ENCODE measurements around the gene CRYAA.
"Not testable (repeated sequence)": the region's sequence is repeated elsewhere in the genome, so short reads cannot be mapped to it uniquely, and the experiment has no call there.

Gene CRYAA

DNA sequence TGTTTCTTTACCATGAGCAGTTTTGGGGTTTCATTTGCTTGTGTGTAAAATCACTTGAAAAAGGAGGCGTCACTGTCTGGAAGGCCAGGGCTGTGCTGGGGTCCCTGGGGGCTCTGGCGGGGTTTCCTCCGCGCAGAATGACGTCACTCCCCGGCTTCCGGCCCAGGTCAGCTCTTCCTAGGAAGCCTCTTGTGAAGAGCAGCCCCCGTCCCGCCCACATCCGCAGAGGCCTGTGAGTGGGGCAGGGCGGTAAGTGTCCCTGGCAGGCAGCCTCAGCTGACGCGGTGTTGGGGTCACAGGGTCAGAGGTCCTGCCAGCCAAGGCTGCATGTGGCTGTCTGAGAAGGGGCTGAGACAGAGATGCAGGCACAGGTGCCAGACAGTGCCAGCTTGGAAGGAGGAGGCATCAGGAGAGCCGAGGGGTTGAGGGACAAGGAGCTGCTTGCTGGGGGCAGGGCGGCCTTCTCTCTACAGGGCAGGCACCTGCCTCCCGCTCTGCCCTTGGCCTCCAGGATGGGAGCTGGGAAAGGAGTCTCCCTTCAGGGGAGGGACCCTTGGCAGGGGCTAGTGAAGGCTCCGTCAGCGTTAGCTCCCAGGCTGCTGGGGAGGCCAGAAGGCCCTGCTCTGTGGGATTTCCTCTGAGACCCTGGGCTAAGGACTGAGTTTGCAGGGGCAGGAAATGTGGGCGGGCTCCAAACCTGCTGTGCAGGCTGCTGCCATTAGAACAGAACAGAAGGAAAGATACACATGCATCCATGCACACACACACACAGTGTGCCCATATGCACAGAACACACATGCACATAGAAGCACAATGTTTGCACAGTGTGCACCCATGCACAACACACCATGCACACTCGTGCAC is 8.5 kb downstream of the CRYAA start:
- H3K4me3 ChIP-seq (ENCODE audit: low read length), result not testable (repeated sequence)

DNA sequence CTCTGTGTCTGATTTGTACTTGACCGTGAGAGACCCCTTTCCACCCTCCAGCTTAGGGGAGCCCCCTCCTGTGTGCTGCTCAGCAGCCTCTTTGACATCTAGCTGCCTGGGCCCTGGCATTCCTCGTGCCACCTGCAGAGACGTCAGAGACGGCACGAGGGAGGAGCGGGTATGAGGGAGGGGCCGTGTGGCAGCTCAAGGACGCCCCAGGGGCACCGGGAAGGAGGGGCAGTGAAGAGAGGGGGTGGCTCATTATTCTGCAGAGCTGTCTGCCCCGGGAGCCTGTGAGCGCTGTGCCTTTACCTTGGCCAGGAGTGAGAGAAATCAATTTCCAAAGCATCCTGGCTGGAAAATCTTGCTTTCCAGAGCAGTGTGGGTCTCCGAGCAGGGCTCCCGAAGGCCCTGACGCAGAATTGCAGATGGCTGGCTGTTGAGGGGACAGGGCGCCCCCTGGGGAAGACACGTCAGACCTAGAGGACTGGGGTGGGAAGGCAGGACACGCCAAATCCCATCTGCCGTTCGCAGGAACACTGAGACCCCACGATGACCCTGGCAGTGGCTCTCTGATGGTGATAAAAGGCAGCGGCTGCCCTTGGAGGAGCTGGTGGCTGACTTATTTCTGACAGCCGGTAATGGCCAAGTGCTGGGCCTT is 9.5 kb downstream of the CRYAA start:
- H3K4me3 ChIP-seq (ENCODE audit: low read length), result not testable (repeated sequence)

DNA sequence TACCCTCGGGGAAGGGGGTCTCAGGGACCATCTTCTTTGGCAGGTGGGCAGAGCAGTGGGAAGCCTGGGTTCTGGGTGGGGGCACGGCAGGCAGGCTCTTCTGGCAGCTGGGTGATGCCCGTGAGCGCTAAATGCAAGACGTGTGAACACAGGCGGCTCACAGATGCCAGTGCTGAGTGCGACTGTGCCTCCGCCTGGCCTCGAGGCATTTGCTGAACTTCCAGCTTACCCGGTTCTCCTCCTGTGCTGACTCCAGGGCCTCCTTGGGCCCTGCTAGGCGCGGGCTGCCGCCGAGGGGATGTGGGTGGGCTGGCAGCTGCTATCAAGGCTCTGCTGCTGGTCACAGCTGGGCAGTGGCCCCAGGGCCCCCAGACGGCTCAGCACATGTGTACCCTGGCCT is 12.2 kb downstream of the CRYAA start:
- H3K4me3 ChIP-seq (ENCODE audit: low read length), result not testable (repeated sequence)

DNA sequence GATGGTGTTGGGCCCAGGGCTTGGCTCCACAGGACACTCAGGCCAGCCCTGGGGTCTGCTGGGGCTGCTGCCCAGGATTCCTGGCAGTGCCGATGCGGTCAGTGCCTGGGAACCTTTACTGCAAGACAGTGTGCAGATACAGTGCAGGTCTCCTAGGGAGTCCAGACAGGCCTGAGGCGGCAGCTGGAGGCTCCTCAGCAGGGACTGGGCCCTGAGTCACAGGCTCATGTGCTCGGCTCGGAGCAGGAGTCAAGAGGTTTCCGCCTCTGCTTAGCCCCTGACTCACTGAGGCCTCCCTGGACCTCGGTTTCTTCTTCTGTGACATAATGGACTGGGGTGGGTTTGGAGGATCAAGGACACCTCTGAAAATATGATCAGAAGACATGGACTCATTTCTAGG is 18.5 kb downstream of the CRYAA start:
- not testable (repeated sequence) for H3K4me3 ChIP-seq (ENCODE audit: low read length)

DNA sequence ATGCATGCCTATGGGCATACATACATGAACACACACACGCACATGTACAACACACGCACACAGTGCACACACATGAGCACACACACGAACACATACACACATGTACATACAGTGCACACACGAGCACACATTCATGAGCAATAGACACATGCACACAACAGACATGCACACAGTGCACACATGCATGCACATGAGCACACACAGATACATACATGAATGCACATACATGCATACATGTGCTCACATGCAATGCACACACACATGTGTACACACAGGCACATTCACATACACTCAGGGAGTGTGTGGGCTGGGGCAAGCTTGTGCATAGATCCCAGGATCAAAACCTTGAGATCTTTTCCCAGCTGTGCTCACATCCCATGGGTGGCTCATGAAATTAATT is 18.9 kb downstream of the CRYAA start:
- no peak for TF ChIP-seq ZNF274 (IDR thresholded peaks at IDR 0.05; ENCODE audit: low read depth, low read length)

DNA sequence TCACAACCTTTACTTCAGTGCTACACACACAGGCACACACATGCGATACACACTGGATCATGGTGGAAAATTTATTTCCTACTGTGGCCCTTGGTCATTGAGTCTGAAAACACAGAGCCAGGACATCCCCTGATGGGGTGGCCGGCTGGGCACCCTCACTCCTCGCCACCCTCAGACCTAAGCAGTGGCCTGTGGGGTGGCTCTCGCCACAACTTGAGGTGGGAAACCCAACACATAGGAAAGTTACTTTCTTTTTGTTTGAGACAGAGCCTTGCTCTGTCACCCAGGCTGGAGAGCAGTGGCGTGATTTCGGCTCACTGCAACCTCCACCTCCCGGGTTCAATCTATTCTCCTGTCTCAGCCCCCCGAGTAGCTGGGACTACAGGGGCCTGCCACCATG is 19.4 kb downstream of the CRYAA start:
- H3K4me3 ChIP-seq (ENCODE audit: low read length), result no peak overlapping the region
- no peak for TF ChIP-seq ZNF274 (IDR thresholded peaks at IDR 0.05; ENCODE audit: low read depth, low read length)

More for the DNA sequence above, 18.9 kb downstream of the CRYAA start:
- H3K4me3 ChIP-seq (ENCODE audit: low read length), result no peak overlapping the region

DNA sequence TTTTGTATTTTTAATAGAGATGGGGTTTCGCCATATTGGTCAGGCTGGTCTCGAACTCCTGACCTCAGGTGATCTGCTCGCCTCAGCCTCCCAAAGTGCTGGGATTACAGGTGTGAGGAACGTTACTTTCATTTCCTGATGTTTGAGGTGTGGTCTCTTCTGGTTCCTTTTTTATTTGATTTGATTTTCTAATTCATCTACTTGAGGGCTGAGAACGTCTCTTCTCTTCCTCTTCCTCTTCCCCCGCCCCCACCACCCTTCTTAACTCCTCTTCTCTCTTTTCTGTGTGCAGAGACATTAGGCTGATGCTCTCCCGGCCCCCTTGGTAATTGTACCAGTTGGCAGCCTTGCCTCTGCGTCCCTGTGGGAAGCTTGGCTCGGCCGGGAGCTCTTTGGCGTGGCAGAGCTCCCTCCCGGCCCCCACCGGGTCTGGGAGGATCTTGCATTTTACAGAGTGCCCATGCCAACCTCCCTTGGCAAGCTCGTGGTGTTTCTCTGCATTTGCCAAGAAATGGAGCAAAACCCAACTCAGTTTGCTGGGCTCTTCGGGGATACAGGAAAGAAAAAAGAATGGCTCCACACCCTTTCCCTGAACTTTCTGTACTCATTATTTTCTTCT is 19.9 kb downstream of the CRYAA start:
- no peak for TF ChIP-seq ZNF274 (IDR thresholded peaks at IDR 0.05; ENCODE audit: low read depth, low read length)
- no peak overlapping the region for H3K4me3 ChIP-seq (ENCODE audit: low read length)

DNA sequence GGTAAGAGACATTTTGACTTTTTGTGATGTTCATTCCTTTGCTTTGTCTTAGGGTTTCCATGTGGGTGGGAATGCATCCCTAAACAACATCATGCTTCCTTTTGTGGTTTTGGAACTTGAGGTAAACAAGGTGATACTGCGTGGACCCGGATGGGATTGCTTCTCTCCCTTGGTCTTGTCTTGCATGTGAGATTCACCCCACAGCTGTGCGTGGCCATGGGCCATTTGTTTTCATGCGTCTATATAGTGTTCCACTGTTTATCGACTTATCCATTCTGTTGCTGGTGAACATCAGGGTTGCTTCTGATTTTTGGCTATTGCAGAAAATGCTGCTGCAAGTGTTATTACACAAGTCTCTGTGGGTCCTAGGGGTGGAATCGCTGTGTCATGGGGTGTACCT is 21.1 kb downstream of the CRYAA start:
- no peak for TF ChIP-seq ZNF274 (IDR thresholded peaks at IDR 0.05; ENCODE audit: low read depth, low read length)
- no peak overlapping the region for H3K4me3 ChIP-seq (ENCODE audit: low read length)

DNA sequence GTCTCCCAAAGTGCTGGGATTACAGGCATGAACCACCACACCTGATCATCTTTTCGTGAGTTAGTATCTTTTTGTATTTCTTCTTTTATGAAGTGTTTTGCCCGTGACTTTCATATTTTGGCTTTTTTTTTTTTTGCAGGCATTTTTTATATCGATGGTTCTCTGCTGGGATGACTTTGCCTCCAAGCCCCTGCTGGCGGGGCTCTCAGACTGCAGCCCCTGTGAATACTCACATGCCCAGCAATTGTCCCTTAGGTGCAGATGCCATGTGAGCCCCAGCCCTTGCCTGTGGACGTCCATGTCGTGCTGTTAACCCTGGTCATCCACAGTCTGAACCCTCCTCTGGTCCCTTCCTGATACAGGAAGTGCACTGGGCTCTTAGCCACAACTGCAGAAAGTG is 21.7 kb downstream of the CRYAA start:
- no peak overlapping the region for H3K4me3 ChIP-seq (ENCODE audit: low read length)
- no peak for TF ChIP-seq ZNF274 (IDR thresholded peaks at IDR 0.05; ENCODE audit: low read depth, low read length)

DNA sequence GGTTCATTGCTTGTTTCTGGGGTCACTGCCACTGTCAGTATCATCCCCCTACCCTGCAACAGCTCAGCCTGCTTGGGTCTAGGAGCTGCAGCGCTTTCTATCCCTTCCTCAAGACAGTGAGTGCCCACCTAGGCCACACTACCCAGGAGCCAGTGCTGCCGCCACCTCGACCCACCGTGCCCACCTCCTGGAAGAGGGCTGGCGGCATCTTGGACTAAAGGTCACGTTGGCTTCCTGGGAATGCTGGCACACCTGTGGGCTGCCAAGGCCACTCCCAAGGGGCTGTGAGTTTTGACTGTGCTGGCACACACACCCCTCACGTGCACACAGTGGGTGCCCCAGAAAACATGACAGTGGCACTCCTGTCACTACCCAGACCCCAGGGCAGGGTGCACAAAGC is 22.1 kb downstream of the CRYAA start:
- no peak overlapping the region for H3K4me3 ChIP-seq (ENCODE audit: low read length)
- no peak for TF ChIP-seq ZNF274 (IDR thresholded peaks at IDR 0.05; ENCODE audit: low read depth, low read length)

DNA sequence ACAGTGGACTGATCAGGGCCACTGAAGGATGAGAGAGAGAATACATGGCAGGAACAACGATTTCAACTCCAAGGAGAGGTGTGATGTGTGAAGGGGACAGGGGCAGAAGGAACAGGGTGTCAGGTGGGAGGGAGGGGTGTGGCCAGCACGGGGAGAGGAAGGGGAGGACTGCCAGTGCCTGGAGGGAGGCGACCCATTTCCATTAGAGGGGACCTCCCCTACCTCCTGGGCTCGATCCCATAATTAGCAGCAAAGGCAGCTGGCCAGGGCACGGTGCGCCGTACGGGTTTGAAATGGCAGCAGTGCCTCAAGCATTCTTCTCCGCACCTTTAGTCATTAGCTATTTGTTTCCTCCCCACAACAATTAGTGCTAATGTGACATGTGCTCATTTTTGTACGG is 22.7 kb downstream of the CRYAA start:
- H3K4me3 ChIP-seq (ENCODE audit: low read length), result no peak overlapping the region
- TF ChIP-seq ZNF274 (IDR thresholded peaks at IDR 0.05; ENCODE audit: low read depth, low read length), result no peak

DNA sequence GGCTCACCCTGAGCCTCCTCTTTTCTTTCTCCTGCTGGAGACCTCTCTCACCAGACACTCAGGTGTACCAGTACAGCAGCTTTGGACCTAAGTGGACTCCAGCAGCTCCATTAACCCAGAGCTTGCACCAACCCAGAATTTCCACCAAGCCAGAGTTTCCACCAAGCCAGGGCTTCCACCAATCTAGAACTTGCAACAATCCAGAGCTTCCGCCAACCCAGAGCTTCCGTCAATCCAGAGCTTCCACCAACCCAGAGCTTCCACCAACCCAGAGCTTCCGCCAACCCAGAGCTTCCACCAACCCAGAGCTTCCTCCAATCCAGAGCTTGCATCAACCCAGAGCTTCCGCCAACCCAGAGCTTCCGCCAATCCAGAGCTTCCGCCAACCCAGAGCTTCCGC is 23.2 kb downstream of the CRYAA start:
- no peak overlapping the region for H3K4me3 ChIP-seq (ENCODE audit: low read length)
- no peak for TF ChIP-seq ZNF274 (IDR thresholded peaks at IDR 0.05; ENCODE audit: low read depth, low read length)

DNA sequence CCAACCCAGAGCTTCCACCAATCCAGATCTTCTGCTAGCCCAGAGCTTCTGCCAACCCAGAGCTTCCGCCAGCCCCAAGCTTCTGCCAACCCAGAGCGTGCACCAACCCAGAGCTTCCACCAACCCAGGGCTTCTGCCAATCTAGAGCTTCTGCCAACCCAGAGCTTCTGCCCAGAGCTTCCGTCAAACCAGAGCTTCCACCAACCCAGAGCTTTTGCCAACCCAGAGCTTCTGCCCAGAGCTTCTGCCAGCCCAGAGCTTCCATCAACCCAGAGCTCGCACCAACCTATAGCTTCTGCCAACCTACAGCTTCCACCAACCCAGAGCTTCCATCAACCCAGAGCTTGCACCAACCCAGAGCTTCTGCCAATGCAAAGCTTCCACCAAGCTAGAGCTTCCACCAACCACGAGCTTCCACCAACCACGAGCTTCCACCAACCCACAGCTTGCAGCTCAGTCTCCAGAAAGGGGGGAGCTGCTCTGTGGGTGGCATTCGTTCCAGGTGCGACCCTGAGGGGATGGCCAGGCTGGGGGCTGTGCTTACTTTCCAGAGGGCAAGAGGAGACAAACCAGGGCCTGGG is 23.8 kb downstream of the CRYAA start:
- no peak for TF ChIP-seq ZNF274 (IDR thresholded peaks at IDR 0.05; ENCODE audit: low read depth, low read length)
- H3K4me3 ChIP-seq (ENCODE audit: low read length), result no peak overlapping the region

DNA sequence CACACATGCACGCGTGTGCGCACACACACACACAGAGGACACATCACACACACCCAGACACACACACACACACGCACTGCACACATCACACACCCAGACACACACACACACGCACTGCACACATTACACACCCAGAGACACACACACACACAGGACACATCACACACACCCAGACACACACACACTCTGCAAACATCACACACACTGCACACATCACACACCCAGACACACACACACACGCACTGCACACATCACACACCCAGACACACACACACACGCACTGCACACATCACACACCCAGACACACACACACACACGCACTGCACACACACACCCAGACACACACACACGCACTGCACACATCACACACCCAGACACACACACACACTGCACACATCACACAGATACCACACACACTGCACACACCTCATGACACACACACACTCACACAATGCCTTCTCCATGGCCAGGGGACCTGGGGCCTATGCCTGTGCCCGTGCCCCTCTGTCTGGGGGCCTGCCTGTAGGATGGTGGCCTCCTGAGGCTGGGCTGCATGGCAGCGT is 24.4 kb downstream of the CRYAA start:
- TF ChIP-seq ZNF274 (IDR thresholded peaks at IDR 0.05; ENCODE audit: low read depth, low read length), result no peak

More for the DNA sequence above, 24.4 kb downstream of the CRYAA start:
- H3K4me3 ChIP-seq (ENCODE audit: low read length), result no peak overlapping the region

Data from GM08714 (cell line).